SU-DHL-6 (cell line): ENCODE data around the gene NEK11.

Experiments used
- EZH2phosphoT487 ChIP-seq: fragments of 200-600 bp; sonication (generic), shearing (Covaris generic); conservative IDR thresholded peaks from 2 replicates; pipeline ENCODE4 v1.6.1; 2018; ENCODE audit warnings: mild to moderate bottlenecking, antibody characterized with exemption, low read length, moderate library complexity, mixed read lengths
- TF ChIP-seq, protein P1 (sequence below): fragments of 200-600 bp; sonication (generic); IDR thresholded peaks from one replicate; pipeline ENCODE4 v1.5.1; 2017; ENCODE audit warnings: antibody characterized with exemption, mild to moderate bottlenecking, low read length, moderate library complexity; ENCODE audit not compliant: insufficient read depth, poor library complexity, severe bottlenecking

DNA sequence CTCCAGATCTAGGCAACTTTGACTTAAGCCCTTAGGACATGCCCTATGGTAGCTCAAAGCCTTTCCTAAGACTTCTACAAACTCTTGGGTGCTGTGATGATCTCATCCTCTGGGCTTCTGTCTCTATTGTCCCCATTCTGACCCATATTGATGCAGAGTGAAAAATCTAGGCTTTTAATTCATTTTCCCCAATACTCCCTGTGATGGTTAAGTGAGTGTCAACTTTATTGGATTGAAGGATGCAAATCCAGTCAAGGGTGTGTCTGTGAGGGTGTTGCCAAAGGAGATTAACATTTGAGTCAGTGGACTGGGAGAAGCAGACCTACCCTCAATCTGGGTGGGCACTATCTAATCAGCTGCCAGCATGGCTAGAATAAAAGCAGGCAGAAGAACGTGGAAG, 257.6 kb downstream of the NEK11 start:
- TF ChIP-seq, protein P1, sequence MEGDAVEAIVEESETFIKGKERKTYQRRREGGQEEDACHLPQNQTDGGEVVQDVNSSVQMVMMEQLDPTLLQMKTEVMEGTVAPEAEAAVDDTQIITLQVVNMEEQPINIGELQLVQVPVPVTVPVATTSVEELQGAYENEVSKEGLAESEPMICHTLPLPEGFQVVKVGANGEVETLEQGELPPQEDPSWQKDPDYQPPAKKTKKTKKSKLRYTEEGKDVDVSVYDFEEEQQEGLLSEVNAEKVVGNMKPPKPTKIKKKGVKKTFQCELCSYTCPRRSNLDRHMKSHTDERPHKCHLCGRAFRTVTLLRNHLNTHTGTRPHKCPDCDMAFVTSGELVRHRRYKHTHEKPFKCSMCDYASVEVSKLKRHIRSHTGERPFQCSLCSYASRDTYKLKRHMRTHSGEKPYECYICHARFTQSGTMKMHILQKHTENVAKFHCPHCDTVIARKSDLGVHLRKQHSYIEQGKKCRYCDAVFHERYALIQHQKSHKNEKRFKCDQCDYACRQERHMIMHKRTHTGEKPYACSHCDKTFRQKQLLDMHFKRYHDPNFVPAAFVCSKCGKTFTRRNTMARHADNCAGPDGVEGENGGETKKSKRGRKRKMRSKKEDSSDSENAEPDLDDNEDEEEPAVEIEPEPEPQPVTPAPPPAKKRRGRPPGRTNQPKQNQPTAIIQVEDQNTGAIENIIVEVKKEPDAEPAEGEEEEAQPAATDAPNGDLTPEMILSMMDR: no peak
- no peak for TF ChIP-seq EZH2phosphoT487
